PC-3 (cell line): ENCODE data around the gene CEP131. TPM values are rescaled to one million over a fixed set of nuclear protein-coding genes. Genes with fewer than 3 reads are reported as not detected.

Source experiments
- ATAC-seq: fragments of 200-7000 bp; cut with Tn5 transposase; 2 replicates; pipeline ENCODE4 v1.9.1; 2020; ENCODE audit warnings: mild to moderate bottlenecking, moderate library complexity
- BruUV-seq: library from RNA; stranded (reverse); fragments of 400-500 nt; replicated peaks from 2 replicates; lab custom pipeline; 2021; lab: Mats Ljungman, UMichigan
- CTCF ChIA-PET: fragments of 300-600 bp; sonication (Branson Sonifier 250); formaldehyde crosslinking; loops from one replicate; lab custom pipeline; 2022; ENCODE audit warnings: antibody characterized with exemption; lab: Charles Lee
- POLR2A ChIA-PET: fragments of 300-600 bp; sonication (Branson Sonifier 250); formaldehyde crosslinking; loops from one replicate; lab custom pipeline; 2022; ENCODE audit warnings: antibody characterized with exemption; ENCODE audit not compliant: unreplicated experiment; lab: Charles Lee
- DNase-seq: peaks from one replicate; pipeline ENCODE4 v3.0.0-alpha.2; 2015
- H2AFZ ChIP-seq: fragments of 300-600 bp; sonication (generic); 2 replicates; pipeline ENCODE4 v1.6.0; 2016; ENCODE audit warnings: antibody characterized with exemption, low read length
- H3F3A ChIP-seq: fragments of 300-600 bp; sonication (generic); one replicate; pipeline ENCODE4 v1.6.0; 2017; ENCODE audit warnings: antibody characterized with exemption, low read length, control low read depth, mild to moderate bottlenecking; ENCODE audit not compliant: unreplicated experiment
- H3K27ac ChIP-seq: fragments of 300-600 bp; sonication (generic); 2 replicates; pipeline ENCODE4 v1.5.1; 2016; ENCODE audit warnings: mild to moderate bottlenecking, low read length
- H3K27me3 ChIP-seq: fragments of 300-600 bp; sonication (generic); 2 replicates; pipeline ENCODE4 v1.6.1; 2016; ENCODE audit warnings: low read length, mixed read lengths
- H3K36me3 ChIP-seq: fragments of 300-600 bp; sonication (generic); 2 replicates; pipeline ENCODE4 v1.6.1; 2016; ENCODE audit warnings: low read depth, mixed run types, low read length, mixed read lengths
- H3K4me1 ChIP-seq: fragments of 300-600 bp; sonication (generic); 2 replicates; pipeline ENCODE4 v1.5.1; 2016; ENCODE audit warnings: low read length; ENCODE audit not compliant: insufficient read depth
- H3K4me2 ChIP-seq: fragments of 300-600 bp; sonication (generic); 2 replicates; pipeline ENCODE4 v1.6.0; 2016; ENCODE audit warnings: low read length
- H3K4me3 ChIP-seq: fragments of 300-600 bp; sonication (generic); 2 replicates; pipeline ENCODE4 v1.5.1; 2016; ENCODE audit warnings: mild to moderate bottlenecking, low read length, mixed read lengths
- H3K79me2 ChIP-seq: fragments of 300-600 bp; sonication (generic); 2 replicates; pipeline ENCODE4 v1.6.1; 2017; ENCODE audit warnings: low read length, mixed read lengths
- H3K9ac ChIP-seq: fragments of 300-600 bp; sonication (generic); 2 replicates; pipeline ENCODE4 v1.6.0; 2016; ENCODE audit warnings: mild to moderate bottlenecking, low read length
- H3K9me2 ChIP-seq: fragments of 300-600 bp; sonication (generic); replicated peaks from 2 replicates; pipeline ENCODE4 v1.6.1; 2016; ENCODE audit warnings: mixed run types, low read length, mixed read lengths
- H3K9me3 ChIP-seq: fragments of 300-600 bp; sonication (generic); 2 replicates; pipeline ENCODE4 v1.6.1; 2016; ENCODE audit warnings: low read length, mixed read lengths
- H4K20me1 ChIP-seq: fragments of 300-600 bp; sonication (generic); 2 replicates; pipeline ENCODE4 v1.6.1; 2016; ENCODE audit warnings: low read length, mixed read lengths
- EZH2 ChIP-seq: fragments of 300-600 bp; sonication (generic); IDR thresholded peaks from one replicate; pipeline ENCODE4 v1.6.1; 2017; ENCODE audit warnings: antibody characterized with exemption, mild to moderate bottlenecking, low read length; ENCODE audit not compliant: unreplicated experiment
- EZH2phosphoT487 ChIP-seq: fragments of 300-600 bp; sonication (generic); IDR thresholded peaks from 2 replicates; pipeline ENCODE4 v1.6.1; 2018; ENCODE audit warnings: mild to moderate bottlenecking, antibody characterized with exemption, low read length, borderline replicate concordance
- intact Hi-C: fragments of 100-400 bp; cut with micrococcal nuclease; formaldehyde crosslinking; loops from 2 replicates; pipeline ENCODE4 v1.9.0; 2023
- total RNA-seq: library from RNA; depleted of rRNA; stranded (reverse); fragments of >200 nt; gene quantifications from 2 replicates; pipeline ENCODE4 v1.2.3, GENCODE V29; 2014
- TF ChIP-seq, protein P1 (sequence below): fragments of 300-600 bp; sonication (generic); conservative IDR thresholded peaks from 2 replicates; pipeline ENCODE4 v1.5.1; 2017; ENCODE audit warnings: antibody characterized with exemption, low read depth, mild to moderate bottlenecking, low read length

CEP131 gene
- total RNA-seq, 1 experiment from 2014 or later = 32.1 TPM

DNA sequence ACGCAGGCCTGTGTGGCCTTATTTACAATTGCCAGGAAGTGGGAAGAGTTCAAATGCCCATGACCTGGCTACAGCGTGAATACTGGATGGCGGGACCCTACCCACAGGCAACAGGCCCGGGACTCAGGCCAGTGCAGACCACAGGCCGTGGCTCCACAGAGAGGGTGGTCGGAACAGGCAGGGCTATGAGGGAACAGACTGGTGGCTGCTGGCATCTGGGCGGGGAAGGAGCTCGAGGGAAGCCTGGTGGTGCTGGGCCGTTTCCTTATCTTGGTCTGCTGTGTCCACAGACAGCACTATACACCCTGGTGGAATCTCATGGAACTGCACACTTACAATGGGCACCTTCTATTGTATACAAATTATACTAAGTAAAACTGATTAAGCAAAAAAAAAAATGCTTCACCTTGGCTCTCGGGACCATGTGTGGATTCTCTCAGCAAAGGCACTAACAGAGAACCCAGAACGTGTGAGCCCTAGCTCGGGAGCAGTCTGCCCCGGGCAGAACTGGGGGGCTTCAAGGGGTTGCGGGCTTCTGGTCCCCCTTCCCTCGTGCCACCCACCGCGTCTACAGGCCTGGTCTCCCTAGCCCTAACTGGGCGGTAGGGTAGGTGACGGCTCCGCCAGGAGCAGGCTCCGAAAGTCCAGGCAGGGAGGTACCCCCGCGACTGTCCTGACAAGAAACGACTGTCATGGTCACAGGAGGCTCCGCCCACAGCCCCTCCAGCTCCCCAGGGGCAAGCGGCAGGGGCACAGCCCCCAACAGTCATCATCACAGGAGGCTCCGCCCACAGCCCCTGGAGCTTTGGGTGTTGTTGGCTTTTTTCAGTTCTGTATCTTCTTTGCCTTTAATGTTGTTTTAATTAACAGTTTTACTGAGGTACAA is 21.8 kb downstream of the CEP131 start:
- no peaks in the 10 kb centered on the region for H3K9me3 ChIP-seq
- no peaks in the 10 kb centered on the region for H4K20me1 ChIP-seq
- DNase-seq (peak; percentile 79), ATAC-seq (peak; percentile 96)
- intact Hi-C loops = loop anchor here (2.0 kb wide), 1 partner anchor 58 kb away; no protein-coding TSS in a partner anchor
- no TSS peak for BruUV-seq
- no peak overlapping the region for H3K9ac ChIP-seq
- TF ChIP-seq EZH2phosphoT487 (no peak), EZH2 (no peak)
- TF ChIP-seq, protein P1, sequence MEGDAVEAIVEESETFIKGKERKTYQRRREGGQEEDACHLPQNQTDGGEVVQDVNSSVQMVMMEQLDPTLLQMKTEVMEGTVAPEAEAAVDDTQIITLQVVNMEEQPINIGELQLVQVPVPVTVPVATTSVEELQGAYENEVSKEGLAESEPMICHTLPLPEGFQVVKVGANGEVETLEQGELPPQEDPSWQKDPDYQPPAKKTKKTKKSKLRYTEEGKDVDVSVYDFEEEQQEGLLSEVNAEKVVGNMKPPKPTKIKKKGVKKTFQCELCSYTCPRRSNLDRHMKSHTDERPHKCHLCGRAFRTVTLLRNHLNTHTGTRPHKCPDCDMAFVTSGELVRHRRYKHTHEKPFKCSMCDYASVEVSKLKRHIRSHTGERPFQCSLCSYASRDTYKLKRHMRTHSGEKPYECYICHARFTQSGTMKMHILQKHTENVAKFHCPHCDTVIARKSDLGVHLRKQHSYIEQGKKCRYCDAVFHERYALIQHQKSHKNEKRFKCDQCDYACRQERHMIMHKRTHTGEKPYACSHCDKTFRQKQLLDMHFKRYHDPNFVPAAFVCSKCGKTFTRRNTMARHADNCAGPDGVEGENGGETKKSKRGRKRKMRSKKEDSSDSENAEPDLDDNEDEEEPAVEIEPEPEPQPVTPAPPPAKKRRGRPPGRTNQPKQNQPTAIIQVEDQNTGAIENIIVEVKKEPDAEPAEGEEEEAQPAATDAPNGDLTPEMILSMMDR = peak; percentile 62
- H2AFZ ChIP-seq = no peak overlapping the region
- no peaks in the 10 kb centered on the region for H3K27me3 ChIP-seq
- CTCF ChIA-PET = interaction anchor here (0.6 kb wide), 2 partner anchors 58 to 947 kb away, joined by 3 read pairs; no protein-coding TSS in a partner anchor
- no peaks in the 10 kb centered on the region for H3F3A ChIP-seq
- POLR2A ChIA-PET = no interaction called here
- no peaks in the 10 kb centered on the region for H3K4me1 ChIP-seq
- H3K4me2 ChIP-seq = no peak overlapping the region
- H3K27ac ChIP-seq = no peak overlapping the region
- no peaks in the 10 kb centered on the region for H3K36me3 ChIP-seq
- no peaks in the 10 kb centered on the region for H3K79me2 ChIP-seq
- H3K4me3 ChIP-seq = no peak overlapping the region
- H3K9me2 ChIP-seq = no peaks in the 10 kb centered on the region

DNA sequence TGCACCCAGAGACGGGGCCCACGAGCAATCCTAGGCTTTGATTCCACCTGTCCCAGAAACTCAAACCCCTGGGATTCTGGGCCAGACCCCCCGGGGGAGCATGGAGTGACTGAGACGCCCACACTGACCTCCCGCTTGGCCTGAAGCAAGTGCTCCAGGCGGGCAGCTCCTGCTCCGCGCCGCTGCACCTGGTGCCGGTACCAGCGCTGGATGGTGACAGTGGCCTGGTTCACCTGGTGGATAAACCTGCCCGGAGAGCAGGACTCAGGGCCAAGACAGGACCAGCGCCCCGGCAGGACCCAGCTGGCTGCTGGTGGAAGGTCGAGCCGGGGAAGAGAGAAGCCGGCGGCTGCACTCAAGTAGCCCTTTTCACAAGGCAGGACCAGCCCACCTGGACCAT is 22.6 kb downstream of the CEP131 start:
- no peaks in the 10 kb centered on the region for H3K4me1 ChIP-seq
- no peaks in the 10 kb centered on the region for H3K36me3 ChIP-seq
- ATAC-seq (no peak), DNase-seq (no peak)
- no peaks in the 10 kb centered on the region for H3K27me3 ChIP-seq
- POLR2A ChIA-PET = no interaction called here
- no peaks in the 10 kb centered on the region for H3K9me3 ChIP-seq
- CTCF ChIA-PET = interaction anchor here (0.6 kb wide), 1 partner anchor 946 kb away, joined by 3 read pairs; no protein-coding TSS in a partner anchor
- no peak overlapping the region for H2AFZ ChIP-seq
- TF ChIP-seq EZH2 = no peak
- TF ChIP-seq, protein P1 = no peak
- TF ChIP-seq EZH2phosphoT487 = no peak
- no peak overlapping the region for H3K4me2 ChIP-seq
- H3K27ac ChIP-seq = no peak overlapping the region
- no peak overlapping the region for H3K4me3 ChIP-seq
- no peaks in the 10 kb centered on the region for H3F3A ChIP-seq
- H3K9ac ChIP-seq = no peak overlapping the region
- BruUV-seq = no TSS peak
- no peaks in the 10 kb centered on the region for H3K9me2 ChIP-seq
- no peaks in the 10 kb centered on the region for H4K20me1 ChIP-seq
- H3K79me2 ChIP-seq = no peaks in the 10 kb centered on the region
- intact Hi-C loops = loop anchor here (2.0 kb wide), 1 partner anchor 57 kb away; no protein-coding TSS in a partner anchor

- H4K20me1 ChIP-seq = no peaks in the 10 kb centered on the region
- H3K79me2 ChIP-seq = no peaks in the 10 kb centered on the region
- no peaks in the 10 kb centered on the region for H3K36me3 ChIP-seq
- ChIA-PET CTCF (no interaction called here), POLR2A (no interaction called here)
- no peak overlapping the region for H3K27ac ChIP-seq
- H2AFZ ChIP-seq = no peak overlapping the region
- no peaks in the 10 kb centered on the region for H3K9me2 ChIP-seq
- no peaks in the 10 kb centered on the region for H3F3A ChIP-seq
- H3K9ac ChIP-seq = no peak overlapping the region
- no peaks in the 10 kb centered on the region for H3K9me3 ChIP-seq
- no peak for ATAC-seq
- TF ChIP-seq EZH2 (no peak), EZH2phosphoT487 (no peak)
- TF ChIP-seq, protein P1 = no peak
- H3K4me2 ChIP-seq = no peak overlapping the region
- intact Hi-C loops = no loop called here
- H3K4me1 ChIP-seq = no peaks in the 10 kb centered on the region
- no peak for DNase-seq
- no TSS peak for BruUV-seq
- H3K4me3 ChIP-seq = no peak overlapping the region
- no peaks in the 10 kb centered on the region for H3K27me3 ChIP-seq
These were observed 23.3 kb downstream of the CEP131 start for GRCh38 chr17:81199482-81199830.
